Measurements from ENCODE around the gene LRRC75B. TPM values are rescaled to one million over a fixed set of nuclear protein-coding genes. Genes with fewer than 3 reads are reported as not detected.

The LRRC75B gene
- total and polyA plus RNA-seq, 2 of the 13 experiments (the other 11 are each of a cell fraction or from before 2014, with no cell fraction given) = 11.8 to 34.8 TPM

DNA sequence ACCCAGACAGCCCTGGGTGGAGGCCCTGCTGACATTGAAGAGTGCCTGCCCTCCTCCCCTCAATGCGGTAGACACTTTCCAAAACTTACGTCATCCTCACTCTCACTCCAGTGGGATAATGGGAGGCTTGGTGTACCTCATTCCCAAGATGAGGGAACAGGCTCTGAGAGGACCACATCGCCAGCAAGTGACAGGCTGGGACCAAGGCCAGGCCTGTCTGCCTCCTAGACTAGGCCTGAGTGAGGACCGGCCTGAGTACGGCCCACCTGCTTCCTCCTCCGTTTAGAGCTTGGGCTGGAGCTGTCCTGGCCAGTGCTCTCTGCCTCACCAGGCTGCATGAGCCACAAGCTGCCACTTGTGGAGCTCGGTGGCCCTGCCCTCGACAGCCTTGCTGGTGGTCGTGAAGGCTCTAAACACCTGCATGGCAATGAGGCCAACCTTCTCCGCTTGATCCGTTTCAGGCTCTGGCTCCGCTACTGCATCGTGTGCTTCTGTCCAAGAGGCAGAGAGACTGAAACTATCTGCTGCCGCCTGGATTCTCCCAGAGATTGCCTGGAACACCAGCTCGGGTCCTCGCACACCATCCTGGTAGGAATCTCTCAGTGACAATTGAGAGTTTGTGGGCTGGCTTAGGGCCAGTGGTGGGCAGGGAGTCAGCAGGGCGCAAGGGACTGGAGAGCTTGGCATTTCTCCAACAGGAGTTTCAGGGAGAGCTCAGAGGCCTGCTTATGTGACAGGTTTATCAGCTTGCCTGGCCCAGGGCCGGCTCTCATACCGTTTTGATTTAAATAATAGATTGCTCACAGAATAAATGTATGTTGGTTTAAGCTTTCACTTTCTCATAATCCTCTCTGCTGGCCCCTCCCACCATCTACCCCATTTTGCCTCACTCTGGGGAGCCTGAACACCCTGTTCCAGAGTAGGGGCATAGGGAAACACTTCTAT is 9.4 kb downstream of the LRRC75B start:
- no peaks in the 10 kb centered on the region for H4K20me1 ChIP-seq (ENCODE audit: insufficient read depth, low read length)
- no peak overlapping the region for H2AFZ ChIP-seq (ENCODE audit: low read length)
- no TSS peak for BruUV-seq (replicated peaks)
- H3K79me2 ChIP-seq (ENCODE audit: insufficient read depth, low read length) = no peaks in the 10 kb centered on the region
- POLR2A ChIA-PET = interaction anchor here (0.7 to 4.1 kb wide), 13 partner anchors 10 to 77 kb away, joined by 3 to 80 read pairs (median 8); partner anchors contain the start of genes GGT1, GUCD1, LRRC75B and SNRPD3
- peak; percentile 65 for ATAC-seq
- intact Hi-C loops (cut with micrococcal nuclease; ENCODE audit: unreplicated experiment) = no loop called here
- 11% methylated on average over 10 of the region's 19 CpGs for WGBS (ENCODE audit: low lambda C conversion rate)
- CTCF ChIA-PET (ENCODE audit: low intra/inter-chr PET ratio, low total read pairs) = no interaction called here
- peak overlapping the region; percentile 93 for H3K4me2 ChIP-seq (ENCODE audit: low read depth, low read length)
- no peaks in the 10 kb centered on the region for H3K27me3 ChIP-seq (ENCODE audit: control insufficient read depth in 1 of 2, insufficient read depth in 2 of 2, low read length in 2 of 2)
- DNase-seq (ENCODE audit: low spot score) = peak; percentile 76
- peak overlapping the region; percentile 69 for H3K27ac ChIP-seq (ENCODE audit: extremely low read length, insufficient read depth, low read length)
- peak overlapping the region; percentile 45 to 69 (median 47); a peak in 5 of 6 replicates for H3K4me3 ChIP-seq (replicated peaks in 1 of 3; ENCODE audit: insufficient read depth in 1 of 3, low read depth in 2 of 3, low read length in 3 of 3)
- peak overlapping the region; percentile 78 for H3K9ac ChIP-seq (ENCODE audit: insufficient read depth, low read depth, low read length)
- FAIRE-seq = peak; percentile 65
- H3K9me3 ChIP-seq (ENCODE audit: low read length) = no peaks in the 10 kb centered on the region
- H3K36me3 ChIP-seq (replicated peaks in 1 of 2; ENCODE audit: control insufficient read depth in 1 of 2, insufficient read depth in 2 of 2, low read length in 2 of 2) = peaks cover 5 to 14% of the 10 kb centered on the region in 2 experiments; a peak in 4 of 5 replicates
- H3K4me1 ChIP-seq (ENCODE audit: insufficient read depth, low read length) = peaks cover 86% of the 10 kb centered on the region
- in situ Hi-C loops (cut with HindIII; ENCODE audit: extremely low pct_ligation_motif_present, low pct_unique_long_range_greater_than_20kb) = no loop called here
- TF ChIP-seq BORCS8-MEF2B (CRISPR knock-in tag; IDR thresholded peaks at IDR 0.05) = 0 out of 2 replicates have a peak, but pooled peaks have one; percentile 18
- TF ChIP-seq IRX3 (CRISPR knock-in tag; IDR thresholded peaks at IDR 0.05; ENCODE audit: borderline replicate concordance, low read depth) = 0 out of 2 replicates have a peak, but pooled peaks have one; percentile 68
- TF ChIP-seq GATAD2A (CRISPR knock-in tag; IDR thresholded peaks at IDR 0.05) = peak; percentile 42; the same call in 1 of the 2 replicates
- no peak for TF ChIP-seq SRY (CRISPR knock-in tag; IDR thresholded peaks at IDR 0.05)
- TF ChIP-seq ZNF446 (CRISPR knock-in tag; IDR thresholded peaks at IDR 0.05) = no peak
- TF ChIP-seq ARNTL (CRISPR knock-in tag; IDR thresholded peaks at IDR 0.05) = peak; percentile 58
- TF ChIP-seq THYN1 (CRISPR knock-in tag; IDR thresholded peaks at IDR 0.05; ENCODE audit: borderline replicate concordance, low read depth) = no peak
- TF ChIP-seq SPEN (CRISPR knock-in tag; IDR thresholded peaks at IDR 0.05; ENCODE audit: low read depth) = peak; percentile 67; the same call in 1 of the 2 replicates
- TF ChIP-seq, protein P1, sequence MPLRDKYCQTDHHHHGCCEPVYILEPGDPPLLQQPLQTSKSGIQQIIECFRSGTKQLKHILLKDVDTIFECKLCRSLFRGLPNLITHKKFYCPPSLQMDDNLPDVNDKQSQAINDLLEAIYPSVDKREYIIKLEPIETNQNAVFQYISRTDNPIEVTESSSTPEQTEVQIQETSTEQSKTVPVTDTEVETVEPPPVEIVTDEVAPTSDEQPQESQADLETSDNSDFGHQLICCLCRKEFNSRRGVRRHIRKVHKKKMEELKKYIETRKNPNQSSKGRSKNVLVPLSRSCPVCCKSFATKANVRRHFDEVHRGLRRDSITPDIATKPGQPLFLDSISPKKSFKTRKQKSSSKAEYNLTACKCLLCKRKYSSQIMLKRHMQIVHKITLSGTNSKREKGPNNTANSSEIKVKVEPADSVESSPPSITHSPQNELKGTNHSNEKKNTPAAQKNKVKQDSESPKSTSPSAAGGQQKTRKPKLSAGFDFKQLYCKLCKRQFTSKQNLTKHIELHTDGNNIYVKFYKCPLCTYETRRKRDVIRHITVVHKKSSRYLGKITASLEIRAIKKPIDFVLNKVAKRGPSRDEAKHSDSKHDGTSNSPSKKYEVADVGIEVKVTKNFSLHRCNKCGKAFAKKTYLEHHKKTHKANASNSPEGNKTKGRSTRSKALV (CRISPR knock-in tag; IDR thresholded peaks at IDR 0.05) = 0 out of 2 replicates have a peak, but pooled peaks have one; percentile 22
- no peak for TF ChIP-seq SRF (IDR thresholded peaks at IDR 0.05; ENCODE audit: low read depth, low read length)
- TF ChIP-seq CHD4 (IDR thresholded peaks at IDR 0.05; ENCODE audit: borderline replicate concordance, low read length) = no peak
- TF ChIP-seq, protein P2, sequence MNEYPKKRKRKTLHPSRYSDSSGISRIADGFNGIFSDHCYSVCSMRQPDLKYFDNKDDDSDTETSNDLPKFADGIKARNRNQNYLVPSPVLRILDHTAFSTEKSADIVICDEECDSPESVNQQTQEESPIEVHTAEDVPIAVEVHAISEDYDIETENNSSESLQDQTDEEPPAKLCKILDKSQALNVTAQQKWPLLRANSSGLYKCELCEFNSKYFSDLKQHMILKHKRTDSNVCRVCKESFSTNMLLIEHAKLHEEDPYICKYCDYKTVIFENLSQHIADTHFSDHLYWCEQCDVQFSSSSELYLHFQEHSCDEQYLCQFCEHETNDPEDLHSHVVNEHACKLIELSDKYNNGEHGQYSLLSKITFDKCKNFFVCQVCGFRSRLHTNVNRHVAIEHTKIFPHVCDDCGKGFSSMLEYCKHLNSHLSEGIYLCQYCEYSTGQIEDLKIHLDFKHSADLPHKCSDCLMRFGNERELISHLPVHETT (CRISPR knock-in tag; conservative IDR thresholded peaks at IDR 0.05) = no peak
- TF ChIP-seq, protein P3, sequence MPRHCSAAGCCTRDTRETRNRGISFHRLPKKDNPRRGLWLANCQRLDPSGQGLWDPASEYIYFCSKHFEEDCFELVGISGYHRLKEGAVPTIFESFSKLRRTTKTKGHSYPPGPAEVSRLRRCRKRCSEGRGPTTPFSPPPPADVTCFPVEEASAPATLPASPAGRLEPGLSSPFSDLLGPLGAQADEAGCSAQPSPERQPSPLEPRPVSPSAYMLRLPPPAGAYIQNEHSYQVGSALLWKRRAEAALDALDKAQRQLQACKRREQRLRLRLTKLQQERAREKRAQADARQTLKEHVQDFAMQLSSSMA (CRISPR knock-in tag; IDR thresholded peaks at IDR 0.05) = peak; percentile 78; the same call in 1 of the 2 replicates
- TF ChIP-seq, protein P4, sequence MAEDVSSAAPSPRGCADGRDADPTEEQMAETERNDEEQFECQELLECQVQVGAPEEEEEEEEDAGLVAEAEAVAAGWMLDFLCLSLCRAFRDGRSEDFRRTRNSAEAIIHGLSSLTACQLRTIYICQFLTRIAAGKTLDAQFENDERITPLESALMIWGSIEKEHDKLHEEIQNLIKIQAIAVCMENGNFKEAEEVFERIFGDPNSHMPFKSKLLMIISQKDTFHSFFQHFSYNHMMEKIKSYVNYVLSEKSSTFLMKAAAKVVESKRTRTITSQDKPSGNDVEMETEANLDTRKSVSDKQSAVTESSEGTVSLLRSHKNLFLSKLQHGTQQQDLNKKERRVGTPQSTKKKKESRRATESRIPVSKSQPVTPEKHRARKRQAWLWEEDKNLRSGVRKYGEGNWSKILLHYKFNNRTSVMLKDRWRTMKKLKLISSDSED (CRISPR knock-in tag; IDR thresholded peaks at IDR 0.05) = no peak
- 0 out of 2 replicates have a peak, but pooled peaks have one; percentile 10 for TF ChIP-seq ELF3 (CRISPR knock-in tag; IDR thresholded peaks at IDR 0.05)
- TF ChIP-seq ZNF598 (CRISPR knock-in tag; IDR thresholded peaks at IDR 0.05; ENCODE audit: borderline replicate concordance) = 0 out of 2 replicates have a peak, but pooled peaks have one; percentile 35
- peak; percentile 61; the same call in 1 of the 2 replicates for TF ChIP-seq CBX5 (CRISPR knock-in tag; IDR thresholded peaks at IDR 0.05; ENCODE audit: borderline replicate concordance)
- TF ChIP-seq ZNF768 (CRISPR knock-in tag; IDR thresholded peaks at IDR 0.05) = no peak; the same call in 1 of the 2 replicates

Data from HepG2 (cell line).